Tibial artery (tissue), 4 donors: ENCODE results near the gene RPAP2.
"Not testable (repeated sequence)": the region's sequence is repeated elsewhere in the genome, so short reads cannot be mapped to it uniquely, and the experiment has no call there.

Experiments
- DNase-seq, 2 donors: peaks; one replicate each; pipeline ENCODE4 v3.0.0-alpha.2; 2019
- H3K27ac ChIP-seq, 2 donors: fragments of 200-600 bp; sonication (generic) in 1 of 2; 1 replicate in 1 of 2; 2 replicates in 1 of 2; pipeline ENCODE4 v1.5.1; 2018 to 2019; ENCODE audit warnings: mild to moderate bottlenecking in 1 of 2
- H3K27me3 ChIP-seq, 2 donors: fragments of 200-600 bp; sonication (generic) in 1 of 2; one replicate each; pipeline versions ENCODE4 v1.5.1 to v1.6.0; 2016 to 2019
- H3K36me3 ChIP-seq, 3 donors: fragments of 200-600 bp; sonication (generic) in 2 of 3; one replicate each; pipeline ENCODE4 v1.5.1; 2016 to 2019; ENCODE audit warnings: mild to moderate bottlenecking in 2 of 3
- H3K4me1 ChIP-seq, 4 donors: fragments of 200-600 bp; sonication (generic) in 2 of 4; 1 replicate in 3 of 4; 2 replicates in 1 of 4; pipeline ENCODE4 v1.5.1; 2016 to 2019
- H3K4me3 ChIP-seq, 2 donors: fragments of 200-600 bp; sonication (generic) in 1 of 2; 1 replicate in 1 of 2; 2 replicates in 1 of 2; pipeline ENCODE4 v1.5.1; 2018 to 2019; ENCODE audit warnings: mild to moderate bottlenecking in 2 of 2
- H3K9me3 ChIP-seq, 3 donors: fragments of 200-600 bp; sonication (generic) in 1 of 3; one replicate each; pipeline ENCODE4 v1.5.1; 2016 to 2019
- intact Hi-C: fragments of 100-400 bp; cut with DNase I; formaldehyde crosslinking; loops from one replicate; pipeline ENCODE4 v1.15.0; 2023; ENCODE audit warnings: low total_unique reads
- TF ChIP-seq, protein P1 (sequence below), 2 experiments: fragments of 200-600 bp in 1 of 2; fragments of 450-650 bp in 1 of 2; IDR thresholded peaks; one replicate each; pipeline ENCODE4 v1.5.1; 2017 to 2019; ENCODE audit warnings: antibody characterized with exemption in 2 of 2, mild to moderate bottlenecking in 1 of 2, moderate library complexity in 1 of 2

RPAP2 gene

DNA sequence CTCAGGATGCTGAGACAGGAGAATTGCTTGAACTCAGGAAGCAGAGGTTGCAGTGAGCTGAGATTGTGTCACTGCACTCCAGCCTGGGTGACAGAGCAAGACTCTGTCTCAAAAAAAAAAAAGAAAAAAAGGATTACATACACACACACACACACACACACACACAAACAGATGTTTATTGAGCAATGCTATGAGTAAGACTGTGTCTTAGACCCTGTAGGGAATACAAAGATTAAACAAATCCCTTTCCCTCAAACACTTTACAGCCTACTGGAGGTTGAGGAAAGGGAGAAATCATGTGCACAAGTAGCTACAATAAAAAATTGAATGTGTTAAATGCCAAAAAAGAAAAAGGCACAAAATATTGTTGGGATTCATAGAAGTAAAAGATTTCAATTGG lies 58.1 kb downstream of the RPAP2 start:
- no peak overlapping the region for H3K27ac ChIP-seq
- peaks cover 0 to 6% (median 6%) of the 10 kb centered on the region in 3 donors for H3K9me3 ChIP-seq
- no peak for DNase-seq
- no peaks in the 10 kb centered on the region for H3K27me3 ChIP-seq
- intact Hi-C loops, result no loop called here
- H3K4me3 ChIP-seq, result no peak overlapping the region
- TF ChIP-seq, protein P1, sequence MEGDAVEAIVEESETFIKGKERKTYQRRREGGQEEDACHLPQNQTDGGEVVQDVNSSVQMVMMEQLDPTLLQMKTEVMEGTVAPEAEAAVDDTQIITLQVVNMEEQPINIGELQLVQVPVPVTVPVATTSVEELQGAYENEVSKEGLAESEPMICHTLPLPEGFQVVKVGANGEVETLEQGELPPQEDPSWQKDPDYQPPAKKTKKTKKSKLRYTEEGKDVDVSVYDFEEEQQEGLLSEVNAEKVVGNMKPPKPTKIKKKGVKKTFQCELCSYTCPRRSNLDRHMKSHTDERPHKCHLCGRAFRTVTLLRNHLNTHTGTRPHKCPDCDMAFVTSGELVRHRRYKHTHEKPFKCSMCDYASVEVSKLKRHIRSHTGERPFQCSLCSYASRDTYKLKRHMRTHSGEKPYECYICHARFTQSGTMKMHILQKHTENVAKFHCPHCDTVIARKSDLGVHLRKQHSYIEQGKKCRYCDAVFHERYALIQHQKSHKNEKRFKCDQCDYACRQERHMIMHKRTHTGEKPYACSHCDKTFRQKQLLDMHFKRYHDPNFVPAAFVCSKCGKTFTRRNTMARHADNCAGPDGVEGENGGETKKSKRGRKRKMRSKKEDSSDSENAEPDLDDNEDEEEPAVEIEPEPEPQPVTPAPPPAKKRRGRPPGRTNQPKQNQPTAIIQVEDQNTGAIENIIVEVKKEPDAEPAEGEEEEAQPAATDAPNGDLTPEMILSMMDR (IDR thresholded peaks at IDR 0.05), result no peak
- peaks cover 38 to 55% (median 53%) of the 10 kb centered on the region in 3 donors for H3K36me3 ChIP-seq
- H3K4me1 ChIP-seq, result no peaks in the 10 kb centered on the region

DNA sequence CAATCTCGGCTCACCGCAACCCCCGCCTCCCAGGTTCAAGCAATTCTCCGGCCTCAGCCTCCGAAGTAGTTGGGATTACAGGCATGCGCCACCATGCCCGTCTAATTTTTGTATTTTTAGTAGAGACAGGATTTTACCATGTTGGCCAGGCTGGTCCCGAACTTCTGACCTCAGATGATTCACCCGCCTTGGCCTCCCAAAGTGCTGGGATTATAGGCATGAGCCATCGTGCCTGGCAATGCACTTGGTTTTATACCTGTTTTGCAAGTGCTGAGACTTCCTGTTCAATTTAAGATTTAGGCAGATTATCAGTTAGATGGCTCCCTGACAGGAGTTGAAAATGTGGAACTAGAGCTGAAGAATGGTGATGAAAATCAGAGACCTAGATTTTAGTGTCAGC lies 60.5 kb downstream of the RPAP2 start:
- intact Hi-C loops, H3K9me3 ChIP-seq, H3K4me1 ChIP-seq, H3K4me3 ChIP-seq, DNase-seq, H3K27me3 ChIP-seq, H3K27ac ChIP-seq: not testable (repeated sequence)
- peaks cover 23 to 42% (median 37%) of the 10 kb centered on the region in 3 donors for H3K36me3 ChIP-seq

DNA sequence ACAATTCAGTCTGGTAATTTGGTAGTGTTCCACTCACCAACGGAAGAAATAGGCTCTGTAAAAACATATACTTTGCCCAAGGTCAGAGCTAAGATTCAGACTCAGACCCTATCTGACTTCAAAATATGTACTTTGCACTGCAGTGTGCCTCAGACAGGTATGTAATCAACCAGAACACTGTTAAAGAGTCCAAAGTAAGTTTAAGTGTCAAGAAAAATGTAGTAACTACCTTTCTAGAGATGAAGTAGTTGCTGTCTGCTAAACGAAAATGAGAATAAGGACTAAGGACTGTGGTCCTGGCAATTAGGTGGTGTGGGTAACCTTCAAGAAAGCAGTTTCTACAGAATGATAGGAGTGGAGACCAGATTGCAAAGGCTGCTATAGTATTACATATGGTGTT lies 61.1 kb downstream of the RPAP2 start:
- Histone ChIP-seq H3K4me1 (no peaks in the 10 kb centered on the region), H3K27me3 (no peaks in the 10 kb centered on the region), H3K36me3 (peaks cover 17 to 48% (median 43%) of the 10 kb centered on the region in 3 donors), H3K4me3 (no peak overlapping the region), H3K9me3 (no peaks in the 10 kb centered on the region), H3K27ac (no peak overlapping the region)
- DNase-seq, result no peak
- intact Hi-C loops, result no loop called here
- TF ChIP-seq, protein P1 (IDR thresholded peaks at IDR 0.05), result no peak

DNA sequence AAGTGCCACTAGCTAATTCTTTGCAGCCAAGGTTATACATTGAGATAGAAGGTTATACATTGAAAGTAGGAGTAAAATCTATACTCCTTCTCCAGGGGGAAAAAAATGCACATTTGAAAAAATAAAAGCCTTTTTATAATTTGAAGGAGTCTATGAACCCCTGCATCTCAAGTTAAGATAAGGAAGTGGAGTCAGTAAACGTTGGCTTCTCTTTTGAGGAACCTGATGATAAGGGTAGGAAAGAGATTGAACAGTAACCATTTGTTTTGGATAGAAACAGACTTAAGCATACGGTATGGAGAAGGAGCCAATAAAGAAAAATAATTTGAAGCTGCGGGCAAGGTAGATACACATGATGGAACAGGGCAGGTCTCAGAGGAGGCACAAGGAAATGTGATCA lies 64.1 kb downstream of the RPAP2 start:
- Histone ChIP-seq H3K27me3 (no peaks in the 10 kb centered on the region), H3K9me3 (no peaks in the 10 kb centered on the region), H3K4me1 (no peaks in the 10 kb centered on the region), H3K4me3 (no peak overlapping the region), H3K27ac (no peak overlapping the region), H3K36me3 (peaks cover 27 to 52% (median 45%) of the 10 kb centered on the region in 3 donors)
- no peak for DNase-seq
- intact Hi-C loops, result no loop called here
- TF ChIP-seq, protein P1 (IDR thresholded peaks at IDR 0.05), result no peak

DNA sequence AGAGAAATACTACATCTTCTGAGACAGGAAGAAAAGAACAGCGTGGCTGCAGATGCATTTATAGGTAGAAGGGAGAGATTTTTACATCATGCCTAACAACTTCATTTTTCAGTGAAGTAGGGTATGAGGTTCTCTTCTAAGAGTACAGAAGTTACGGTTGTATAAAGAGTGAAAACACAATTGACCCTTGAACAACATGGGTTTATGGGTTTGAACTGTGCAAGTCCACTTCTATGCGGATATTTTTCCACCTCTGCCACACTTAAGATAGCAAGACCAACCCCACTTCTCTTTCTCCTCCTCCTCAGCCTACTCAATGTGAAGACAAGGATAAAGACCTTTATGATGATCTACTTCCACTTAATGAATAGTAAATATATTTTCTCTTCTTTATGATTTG lies 64.5 kb downstream of the RPAP2 start:
- Histone ChIP-seq H3K36me3 (peaks cover 27 to 47% (median 42%) of the 10 kb centered on the region in 3 donors), H3K4me3 (no peak overlapping the region), H3K4me1 (no peaks in the 10 kb centered on the region), H3K27ac (no peak overlapping the region), H3K9me3 (no peaks in the 10 kb centered on the region), H3K27me3 (no peaks in the 10 kb centered on the region)
- intact Hi-C loops, result no loop called here
- TF ChIP-seq, protein P1 (IDR thresholded peaks at IDR 0.05), result no peak
- no peak for DNase-seq

DNA sequence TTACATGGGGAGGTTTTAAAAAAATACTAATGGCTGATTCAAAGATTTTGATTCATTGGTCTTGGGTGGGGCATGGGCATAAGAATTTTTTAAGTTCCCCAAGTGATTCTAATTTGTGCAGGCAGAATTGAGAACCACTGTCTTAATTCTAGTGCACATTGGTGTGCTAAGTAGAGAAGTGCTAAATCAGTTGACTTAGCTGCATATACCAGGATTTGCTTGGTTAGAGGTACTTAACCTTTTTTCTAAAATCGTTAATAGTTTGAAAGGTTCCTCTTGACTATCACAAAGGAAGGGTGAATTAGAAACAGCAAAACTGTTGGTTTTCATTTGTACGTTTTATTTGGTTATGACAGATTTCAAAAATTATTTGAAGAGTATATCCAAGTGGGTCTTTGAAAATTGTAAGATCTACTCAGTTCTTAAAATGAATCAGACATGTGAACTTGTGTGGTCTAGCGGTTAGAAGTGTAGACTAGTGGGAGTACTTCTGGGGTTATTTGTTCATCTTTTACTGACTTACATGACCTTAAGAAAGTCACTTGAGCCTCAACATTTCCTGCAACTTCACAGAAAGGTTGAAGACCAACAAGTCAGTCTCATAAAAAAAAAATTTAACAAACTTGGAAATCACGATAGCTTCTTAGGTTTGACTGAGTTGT lies 66.7 kb downstream of the RPAP2 start:
- intact Hi-C loops, result no loop called here
- Histone ChIP-seq H3K4me1 (no peaks in the 10 kb centered on the region), H3K27ac (no peak overlapping the region), H3K36me3 (peaks cover 35 to 41% (median 37%) of the 10 kb centered on the region in 3 donors), H3K27me3 (no peaks in the 10 kb centered on the region), H3K4me3 (no peak overlapping the region), H3K9me3 (no peaks in the 10 kb centered on the region)
- DNase-seq, result no peak
- TF ChIP-seq, protein P1 (IDR thresholded peaks at IDR 0.05), result no peak
